H1 (cell line): Measurements from ENCODE around the gene EIF4A2. TPM values are rescaled to one million over a fixed set of nuclear protein-coding genes. Genes with fewer than 3 reads are reported as not detected.

ENCODE experiments used
- ATF3 ChIP-seq: IDR thresholded peaks from 2 replicates; pipeline ENCODE4 v1.6.1; 2011; ENCODE audit warnings: low read depth, mild to moderate bottlenecking, low read length; ENCODE audit not compliant: insufficient read depth
- BACH1 ChIP-seq: IDR thresholded peaks from 2 replicates; pipeline ENCODE4 v1.6.1; 2012; ENCODE audit warnings: low read length, improper control_type of control experiment
- BCL11A ChIP-seq, 2 experiments: IDR thresholded peaks; one replicate each; pipeline ENCODE4 v1.6.1; 2011; ENCODE audit warnings: low read depth in 2 of 2, low read length in 2 of 2, mild to moderate bottlenecking in 2 of 2
- CEBPB ChIP-seq: IDR thresholded peaks from 2 replicates; pipeline ENCODE4 v1.6.1; 2012; ENCODE audit warnings: low read depth, low read length
- CREB1 ChIP-seq: IDR thresholded peaks from 2 replicates; pipeline ENCODE4 v1.6.1; 2012; ENCODE audit warnings: inconsistent platforms
- CTCF ChIP-seq, 3 experiments: IDR thresholded peaks; 1 replicate in 2 of 3; 2 replicates in 1 of 3; pipeline versions ENCODE4 v1.5.1 to v1.6.1; 2011; ENCODE audit warnings: low read length in 3 of 3, mild to moderate bottlenecking in 3 of 3, inconsistent platforms in 2 of 3, low read depth in 1 of 3, moderate library complexity in 1 of 3; ENCODE audit not compliant: insufficient read depth in 1 of 3; ENCODE audit errors: control extremely low read depth in 1 of 3
- GABPA ChIP-seq: IDR thresholded peaks from 2 replicates; pipeline ENCODE4 v1.6.1; 2011; ENCODE audit warnings: mild to moderate bottlenecking, low read length, moderate library complexity, borderline replicate concordance; ENCODE audit not compliant: insufficient read depth
- USF2 ChIP-seq: IDR thresholded peaks from 2 replicates; pipeline ENCODE4 v1.6.1; 2011; ENCODE audit warnings: low read length, improper control_type of control experiment
- polyA plus RNA-seq, 7 experiments: library from polyadenylated mRNA; depleted of rRNA in 3 of 7; stranded (reverse) in 5 of 7; unstranded in 2 of 7; fragments of >200 nt in 5 of 7; fragments of 200-250 nt in 2 of 7; gene quantifications; 1 replicate in 5 of 7; 2 replicates in 1 of 7; 4 replicates in 1 of 7; pipeline versions ENCODE4 v1.2.1 to v1.2.3, GENCODE V29; 2011 to 2013; ENCODE audit warnings: missing spikeins in 2 of 7, mixed read lengths in 2 of 7
- total RNA-seq: library from RNA; stranded (reverse); fragmentation: NEBNext Ultra II Directional; extraction: Animal tissue kit (Norgen Biotek cat#: 25700); gene quantifications from 2 replicates; pipeline ENCODE4 v1.2.1, GENCODE V29; 2021

EIF4A2 gene
- total and polyA plus RNA-seq, 2 of the 8 experiments (the other 6 are each of a cell fraction or from before 2014, with no cell fraction given) = 527 to 604 TPM

GRCh38 chr3:186779204-186779603 is 4.2 kb upstream of the EIF4A2 start (continued):
- TF ChIP-seq GABPA (no peak), USF2 (no peak), BCL11A (IDR thresholded peaks at IDR 0.05; ENCODE audit: low read depth in 2 of 2, low read length in 2 of 2) (no peak), CEBPB (no peak), CTCF (IDR thresholded peaks at IDR 0.05; ENCODE audit: control extremely low read depth in 1 of 3, insufficient read depth in 1 of 3, low read depth in 1 of 3, low read length in 3 of 3) (no peak), CREB1 (no peak), BACH1 (no peak), ATF3 (no peak)
- TF ChIP-seq, all 59 proteins: peak for 0
